Forelimb muscle (tissue), 1 donor: ENCODE data around the gene PYCARD. TPM values are rescaled to one million over a fixed set of nuclear protein-coding genes. Genes with fewer than 3 reads are reported as not detected.
"Not testable (repeated sequence)": the region's sequence is repeated elsewhere in the genome, so short reads cannot be mapped to it uniquely, and the experiment has no call there.

Source experiments
- DNase-seq: peaks from one replicate; pipeline ENCODE4 v3.0.0-alpha.2; 2013; ENCODE audit warnings: low read depth
- polyA plus RNA-seq: library from polyadenylated mRNA; unstranded; fragments of 120-200 nt; gene quantifications from one replicate; pipeline ENCODE4 v1.2.1, GENCODE V29; 2013; ENCODE audit not compliant: insufficient read length

PYCARD gene
- polyA plus RNA-seq, 1 donor, result 4.8 TPM

DNA sequence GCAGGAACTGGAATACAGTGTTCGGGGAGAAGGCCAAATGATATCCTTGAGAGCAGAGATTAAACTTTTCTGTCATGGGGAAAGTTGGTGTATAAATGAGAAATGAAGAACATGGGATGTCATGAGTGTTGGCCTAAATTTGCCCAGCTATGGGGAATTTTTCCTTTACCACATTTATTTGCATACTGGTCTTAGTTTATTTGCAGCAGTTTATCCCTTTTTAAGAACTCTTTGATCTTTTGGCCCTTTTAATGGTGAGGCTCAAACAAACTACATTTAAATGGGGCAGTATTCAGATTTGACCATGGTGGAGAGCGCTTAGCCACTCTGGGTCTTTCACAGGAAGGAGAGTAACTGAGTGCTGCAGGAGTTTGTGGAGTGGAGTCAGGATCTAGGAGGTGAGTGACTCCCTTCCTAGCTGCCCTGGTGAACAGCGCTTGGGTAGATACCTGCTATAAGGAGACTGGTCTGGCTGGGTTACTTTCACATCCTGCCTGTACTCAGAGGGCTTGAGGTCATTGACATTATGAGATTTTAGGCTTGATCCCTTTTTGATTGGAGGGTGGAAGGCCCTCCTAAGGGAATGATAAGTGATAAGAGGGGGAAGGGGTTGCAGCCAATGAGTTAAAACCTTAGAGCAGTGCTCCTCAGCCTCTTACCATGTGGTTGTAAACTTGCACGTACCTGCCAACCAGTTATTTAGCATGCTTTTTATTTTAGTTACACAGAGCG lies 10.7 kb downstream of the PYCARD start:
- no peak for DNase-seq

DNA sequence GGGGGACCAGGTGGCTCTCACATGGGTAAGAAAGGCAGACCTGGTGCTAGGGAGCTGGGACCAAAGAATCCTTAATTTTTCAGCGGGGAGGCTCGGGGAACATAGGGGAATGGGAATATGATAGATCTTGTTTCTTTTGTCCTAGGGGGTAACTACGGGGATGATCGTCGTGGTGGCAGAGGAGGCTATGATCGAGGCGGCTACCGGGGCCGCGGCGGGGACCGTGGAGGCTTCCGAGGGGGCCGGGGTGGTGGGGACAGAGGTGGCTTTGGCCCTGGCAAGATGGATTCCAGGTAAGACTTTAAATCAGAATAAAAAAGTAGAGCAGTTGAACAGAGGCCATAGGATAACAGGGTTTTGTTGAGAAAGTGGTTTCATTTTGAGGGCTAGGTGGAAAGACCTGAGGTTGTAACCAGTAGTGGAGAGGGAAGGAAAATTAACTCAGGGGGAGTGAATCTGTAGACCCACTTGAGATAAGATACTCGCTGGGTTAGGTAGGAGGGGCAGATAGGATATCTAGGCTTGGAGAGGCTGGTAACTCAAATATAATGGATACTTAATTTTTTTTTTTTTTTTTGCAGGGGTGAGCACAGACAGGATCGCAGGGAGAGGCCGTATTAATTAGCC lies 11.6 kb downstream of the PYCARD start:
- no peak for DNase-seq

DNA sequence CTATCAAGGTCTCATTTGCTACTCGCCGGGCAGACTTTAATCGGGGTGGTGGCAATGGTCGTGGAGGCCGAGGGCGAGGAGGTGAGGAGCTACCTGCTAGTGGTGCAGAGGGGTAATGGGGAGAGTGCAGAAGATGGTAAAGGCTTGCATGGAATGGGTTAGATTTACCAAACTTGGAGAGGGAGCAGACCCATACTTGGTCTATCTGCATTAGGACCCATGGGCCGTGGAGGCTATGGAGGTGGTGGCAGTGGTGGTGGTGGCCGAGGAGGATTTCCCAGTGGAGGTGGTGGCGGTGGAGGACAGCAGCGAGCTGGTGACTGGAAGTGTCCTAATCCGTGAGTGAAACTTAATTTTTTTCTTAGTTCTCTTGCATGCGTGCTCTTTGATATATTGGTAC lies 12.5 kb downstream of the PYCARD start:
- no peak for DNase-seq

DNA sequence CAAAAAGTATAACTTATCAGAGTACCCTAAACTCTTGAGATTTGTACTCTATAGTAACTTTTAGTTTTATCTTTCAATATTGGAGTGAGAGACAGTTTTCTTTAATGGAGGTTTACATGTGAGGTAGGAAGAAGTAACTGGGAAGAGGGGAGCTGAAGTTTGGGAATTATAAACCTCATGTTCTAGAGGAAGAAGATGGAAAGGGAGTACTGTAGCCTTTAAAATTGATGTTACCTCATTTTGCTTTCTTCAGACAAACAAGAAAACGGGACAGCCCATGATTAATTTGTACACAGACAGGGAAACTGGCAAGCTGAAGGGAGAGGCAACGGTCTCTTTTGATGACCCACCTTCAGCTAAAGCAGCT lies 13.2 kb downstream of the PYCARD start:
- no peak for DNase-seq

DNA sequence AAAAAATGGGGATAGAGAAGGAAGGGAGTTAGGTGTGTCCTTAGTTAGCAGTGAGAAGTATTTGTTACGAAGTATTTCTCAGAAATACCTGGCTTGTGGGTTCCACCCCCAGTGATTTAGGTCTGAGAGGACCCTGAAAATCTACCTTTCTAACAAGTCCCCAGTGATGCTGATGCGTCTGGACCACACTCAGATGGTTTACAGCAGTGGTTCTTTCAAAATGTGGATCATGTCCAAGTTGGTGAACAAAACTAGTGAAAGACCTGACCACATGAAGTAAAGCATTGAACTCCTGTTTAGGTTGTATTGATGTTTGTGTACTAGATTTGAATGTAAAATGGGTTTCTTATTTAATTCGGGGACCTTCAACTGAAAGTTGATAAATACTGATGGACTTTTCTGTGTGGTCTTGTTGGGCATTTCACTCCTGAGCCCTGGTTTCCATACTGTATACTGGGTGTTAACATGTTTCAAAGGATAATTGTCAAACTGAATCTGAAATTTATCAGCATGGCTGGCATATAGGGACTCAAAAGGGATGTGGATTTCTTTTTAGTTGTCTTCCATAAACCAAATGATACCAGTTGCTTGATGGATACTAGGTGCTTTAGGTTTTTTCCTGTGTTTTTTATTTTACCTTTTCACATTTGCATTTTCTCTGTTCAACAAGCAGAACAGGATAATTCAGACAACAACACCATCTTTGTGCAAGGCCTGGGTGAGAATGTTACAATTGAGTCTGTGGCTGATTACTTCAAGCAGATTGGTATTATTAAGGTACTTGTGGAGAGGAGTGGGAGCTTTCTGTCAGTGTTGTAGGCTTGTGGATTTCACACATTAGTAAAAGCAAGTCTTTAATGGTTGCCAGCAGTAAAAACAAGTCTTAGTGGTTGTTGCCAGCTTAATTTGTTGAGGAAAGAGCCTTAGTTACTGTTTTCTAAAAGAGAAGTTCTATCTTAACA lies 13.8 kb downstream of the PYCARD start:
- no peak for DNase-seq

DNA sequence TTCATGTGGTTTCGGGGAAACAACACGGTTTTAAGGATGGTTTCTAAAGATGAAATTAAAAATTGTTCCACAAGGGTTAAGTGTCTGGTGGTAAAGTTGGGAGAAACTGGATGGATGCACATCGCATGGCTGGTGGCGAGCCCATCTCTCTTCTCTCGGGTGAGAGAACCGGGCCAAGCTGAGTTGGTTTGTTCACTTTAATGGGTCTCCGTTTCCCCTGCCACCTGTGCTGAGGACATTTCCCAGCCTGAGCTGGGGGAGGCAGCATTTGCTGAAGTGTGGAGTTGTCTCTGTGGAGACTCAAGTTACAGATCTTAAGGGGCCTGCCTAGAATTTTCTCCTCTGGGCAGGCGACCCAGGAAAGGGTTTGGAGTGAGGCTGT lies 14.8 kb downstream of the PYCARD start:
- no peak for DNase-seq

DNA sequence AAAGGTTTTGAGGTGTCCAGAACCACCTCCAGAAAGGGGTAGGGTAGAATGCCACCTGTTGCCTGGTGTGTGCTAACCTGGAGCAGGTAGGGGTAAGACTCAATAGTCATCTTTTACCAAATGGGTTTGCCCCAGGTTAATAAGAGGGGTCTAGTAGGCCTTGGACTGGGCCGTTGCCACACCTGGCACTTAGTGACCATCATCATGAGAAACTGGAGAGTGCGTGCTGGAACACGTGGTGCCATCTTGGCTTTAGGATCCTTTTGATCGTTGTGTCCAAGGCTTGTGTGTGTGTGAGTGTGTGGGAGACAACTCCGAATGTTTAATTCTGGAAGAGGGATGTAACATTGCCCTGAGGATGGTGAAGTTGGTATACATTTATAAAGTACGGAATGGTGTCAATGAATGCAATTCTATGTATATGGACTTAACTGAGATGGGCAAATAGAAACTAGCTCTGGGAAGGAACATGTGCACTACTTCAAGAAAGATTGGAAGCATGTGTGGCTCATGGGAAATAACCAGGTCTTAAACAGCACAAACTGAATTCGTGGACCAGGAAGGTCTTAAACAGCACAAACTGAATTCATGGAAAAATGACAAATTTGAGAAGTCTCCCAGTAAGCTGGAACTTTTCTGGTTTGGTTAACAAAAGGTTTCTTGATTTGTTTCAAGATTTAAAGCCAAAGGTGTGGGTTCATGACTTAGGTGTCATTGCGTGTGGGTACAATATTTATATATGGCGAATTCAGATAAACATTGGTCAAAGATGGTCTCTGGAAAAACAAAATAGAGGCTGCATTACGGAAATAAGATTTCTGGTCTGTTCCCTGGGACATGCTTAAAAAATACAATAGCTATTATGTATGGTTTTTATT lies 15.4 kb downstream of the PYCARD start:
- no peak for DNase-seq

DNA sequence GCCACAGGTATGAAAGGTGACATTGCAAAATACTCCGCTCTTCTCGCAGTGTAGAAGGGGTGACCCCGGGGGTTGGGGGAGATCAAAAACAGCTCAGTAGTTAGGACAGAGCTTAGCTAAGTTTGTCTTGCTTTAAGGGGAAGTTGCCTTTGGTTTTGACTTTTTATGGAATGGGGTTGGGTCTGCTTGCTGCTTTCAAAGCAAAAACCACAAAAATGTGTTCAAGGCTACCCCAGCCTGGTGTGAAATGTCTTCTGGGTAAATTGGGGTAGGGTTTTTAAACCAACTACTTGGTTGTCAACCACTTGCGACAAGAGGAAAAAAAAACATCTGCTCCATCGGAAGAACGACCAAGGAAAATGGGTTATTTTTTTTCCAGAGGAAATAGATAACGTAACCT lies 16.4 kb downstream of the PYCARD start:
- no peak for DNase-seq

DNA sequence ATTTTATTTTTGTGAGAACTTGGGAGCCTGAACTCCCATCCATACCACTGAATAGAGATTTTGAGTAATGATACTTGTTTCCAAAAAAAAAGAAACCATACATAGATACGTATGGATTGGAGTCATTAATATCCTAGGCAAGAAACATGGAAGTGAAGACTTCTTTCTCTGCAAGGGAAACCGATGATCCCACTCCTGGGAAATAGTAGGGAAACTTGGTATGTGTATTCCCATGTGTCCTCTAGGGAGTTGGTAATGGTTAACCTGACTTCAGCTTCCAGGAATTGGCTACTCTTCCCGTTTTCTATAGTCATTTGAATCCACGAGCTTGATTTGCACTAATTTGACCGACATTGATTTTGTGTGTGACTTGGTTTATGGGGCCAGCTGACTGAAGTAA lies 17.2 kb downstream of the PYCARD start:
- no peak for DNase-seq

DNA sequence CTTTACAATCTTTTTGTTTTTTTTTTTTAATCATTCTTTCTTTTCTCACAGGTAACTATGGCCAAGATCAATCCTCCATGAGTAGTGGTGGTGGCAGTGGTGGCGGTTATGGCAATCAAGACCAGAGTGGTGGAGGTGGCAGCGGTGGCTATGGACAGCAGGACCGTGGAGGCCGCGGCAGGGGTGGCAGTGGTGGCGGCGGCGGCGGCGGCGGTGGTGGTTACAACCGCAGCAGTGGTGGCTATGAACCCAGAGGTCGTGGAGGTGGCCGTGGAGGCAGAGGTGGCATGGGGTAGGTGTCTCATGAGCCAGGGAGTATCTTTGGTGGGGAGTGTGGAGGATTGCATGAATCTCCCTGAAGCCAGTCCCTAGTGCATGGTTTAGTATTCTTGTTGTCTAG lies 17.7 kb downstream of the PYCARD start:
- no peak for DNase-seq

DNA sequence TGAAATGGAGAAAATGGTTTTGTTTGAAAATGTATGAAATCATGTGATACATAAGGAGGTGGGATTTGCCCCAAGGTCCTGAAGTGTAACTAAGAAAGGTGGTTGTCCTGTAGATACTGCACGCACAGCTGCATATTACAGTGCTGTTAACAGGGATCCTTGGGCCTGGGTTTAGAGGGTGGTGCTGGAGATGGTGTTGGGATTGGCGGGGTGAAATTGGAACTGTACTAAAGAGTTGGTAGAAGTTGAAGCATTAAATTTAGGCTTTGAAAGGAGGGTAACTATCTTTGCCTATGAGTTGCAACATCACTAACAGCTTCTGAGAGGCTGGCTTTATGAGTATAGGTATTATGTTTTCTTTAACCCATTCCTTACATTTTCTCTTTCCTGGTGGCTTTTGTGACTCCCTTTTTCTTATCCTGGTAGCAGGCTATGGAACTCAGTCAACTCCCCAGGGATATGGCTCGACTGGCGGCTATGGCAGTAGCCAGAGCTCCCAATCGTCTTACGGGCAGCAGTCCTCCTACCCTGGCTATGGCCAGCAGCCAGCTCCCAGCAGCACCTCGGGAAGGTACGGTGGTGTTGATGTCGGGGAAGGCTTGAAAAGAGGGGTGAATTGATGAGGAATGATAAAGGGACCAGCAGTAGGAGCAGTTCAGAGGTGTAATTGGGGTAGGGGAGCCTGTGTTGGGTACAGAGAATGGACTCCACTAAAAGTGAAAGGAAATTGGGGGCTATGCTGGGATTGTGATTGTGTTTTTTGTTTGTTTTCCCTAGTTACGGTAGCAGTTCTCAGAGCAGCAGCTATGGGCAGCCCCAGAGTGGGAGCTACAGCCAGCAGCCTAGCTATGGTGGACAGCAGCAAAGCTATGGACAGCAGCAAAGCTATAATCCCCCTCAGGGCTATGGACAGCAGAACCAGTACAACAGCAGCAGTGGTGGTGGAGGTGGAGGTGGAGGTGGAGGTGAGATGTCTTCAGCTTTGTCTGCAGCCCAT lies 18.8 kb downstream of the PYCARD start:
- DNase-seq, result no peak

DNA sequence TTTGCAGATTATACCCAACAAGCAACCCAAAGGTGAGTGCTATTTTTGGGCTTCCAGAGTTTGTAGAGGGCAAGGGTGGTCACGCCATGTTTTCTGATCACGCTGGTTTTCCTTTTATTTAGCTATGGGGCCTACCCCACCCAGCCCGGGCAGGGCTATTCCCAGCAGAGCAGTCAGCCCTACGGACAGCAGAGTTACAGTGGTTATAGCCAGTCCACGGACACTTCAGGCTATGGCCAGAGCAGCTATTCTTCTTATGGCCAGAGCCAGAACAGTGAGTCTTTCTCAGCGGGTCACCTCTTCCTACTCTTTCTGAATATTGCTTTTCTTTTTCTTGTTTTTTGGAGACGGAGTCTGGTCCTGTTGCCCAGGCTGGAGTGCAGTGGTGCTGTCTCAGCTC lies 20.2 kb downstream of the PYCARD start:
- DNase-seq, result no peak

DNA sequence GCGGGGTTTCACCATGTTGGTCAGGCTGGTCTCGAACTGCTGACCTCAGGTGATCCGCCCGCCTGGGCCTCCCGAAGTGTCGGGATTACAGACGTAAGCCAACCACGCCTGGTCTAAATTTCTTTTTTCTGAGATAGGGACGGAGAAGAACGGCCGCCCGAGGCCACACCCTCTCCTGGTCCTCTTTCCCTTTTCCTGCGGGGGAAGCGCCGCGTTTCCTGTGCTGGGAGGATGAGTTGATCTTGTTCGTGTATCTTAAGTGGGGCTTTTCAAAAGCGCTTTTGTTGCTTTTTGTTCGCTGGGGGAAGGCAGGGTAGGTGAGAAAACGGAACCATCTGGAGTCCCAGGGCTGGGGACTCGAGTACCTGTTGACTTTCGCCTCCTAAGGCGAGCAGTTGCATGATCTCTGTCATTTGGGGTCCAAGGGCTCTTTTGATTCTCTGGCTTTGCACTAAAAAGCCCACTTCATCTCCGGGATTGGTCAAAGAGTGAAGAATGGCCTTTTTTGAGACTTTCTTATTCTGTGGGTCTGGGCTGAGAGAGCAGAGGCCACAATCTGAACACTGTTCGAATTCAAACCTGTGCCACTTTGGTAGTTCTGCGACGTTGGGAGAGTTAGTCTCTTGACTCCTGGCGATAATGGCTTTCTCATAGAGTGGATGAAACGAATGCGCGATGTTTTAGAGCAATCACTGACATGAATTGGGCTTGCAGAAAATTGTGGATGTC lies 21.3 kb downstream of the PYCARD start:
- DNase-seq, result no peak

DNA sequence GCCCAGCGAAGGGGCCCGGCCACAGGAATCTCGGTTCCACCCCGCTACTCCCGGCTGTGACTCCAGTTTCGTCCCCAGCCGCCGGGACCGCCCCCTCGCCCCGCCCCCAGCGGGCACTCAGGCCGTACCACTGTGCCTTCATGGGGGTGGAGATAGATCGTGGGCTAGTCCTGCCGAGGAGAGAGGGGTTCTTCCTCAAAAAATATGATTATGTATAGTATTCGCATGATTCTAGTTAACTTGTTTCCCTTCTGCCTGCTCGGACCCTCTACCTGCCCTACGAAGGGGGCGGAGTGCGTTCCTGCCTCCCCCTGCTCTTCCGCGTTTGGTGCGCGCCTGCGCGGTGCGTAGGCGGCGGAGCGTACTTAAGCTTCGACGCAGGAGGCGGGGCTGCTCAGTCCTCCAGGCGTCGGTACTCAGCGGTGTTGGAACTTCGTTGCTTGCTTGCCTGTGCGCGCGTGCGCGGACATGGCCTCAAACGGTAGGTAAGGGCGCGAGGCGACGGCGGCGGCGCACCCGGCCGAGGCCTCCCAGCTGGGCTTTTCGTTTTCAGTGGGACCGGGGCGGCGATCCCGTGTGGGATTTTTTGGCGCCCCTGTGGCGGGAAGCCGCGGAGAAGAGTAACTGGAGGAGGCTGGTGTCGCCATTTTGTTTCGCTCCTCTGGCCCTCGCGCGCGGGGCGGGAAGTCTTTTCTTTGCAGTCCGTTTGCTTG lies 22.7 kb downstream of the PYCARD start, which contains the start of gene FUS:
TSS of gene FUS (plus strand) at position 393 of the 713 bp plus-strand sequence. CDS start at position 469, 76 bp downstream.
- DNase-seq, result peak; percentile 88

DNA sequence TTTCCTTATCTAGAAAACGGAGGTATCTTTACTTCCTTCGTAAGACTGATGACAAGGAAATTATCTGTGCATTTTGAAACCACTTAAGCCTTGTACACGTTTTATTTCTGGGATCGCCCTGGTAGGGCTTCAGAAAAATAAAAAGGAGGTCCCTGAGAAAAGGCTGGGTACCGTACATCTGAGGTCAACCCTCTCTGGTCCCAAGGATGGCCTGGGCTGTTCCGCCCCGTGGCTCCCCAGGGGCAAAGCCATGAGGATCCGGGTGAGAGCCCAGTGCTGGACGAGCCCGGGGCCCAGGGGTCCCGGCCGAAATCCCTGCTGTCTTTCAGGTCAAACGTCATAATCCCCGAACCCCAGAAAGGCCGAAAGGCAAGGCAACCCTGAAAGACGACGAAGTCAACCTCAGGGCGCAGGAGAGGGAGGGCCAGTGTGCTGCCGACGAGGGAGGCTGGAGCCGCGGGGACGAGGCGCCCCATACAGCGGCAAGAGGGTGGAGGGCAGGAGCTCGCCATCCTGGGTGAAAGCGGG lies 23.3 kb downstream of the PYCARD start:
- DNase-seq, result no peak

DNA sequence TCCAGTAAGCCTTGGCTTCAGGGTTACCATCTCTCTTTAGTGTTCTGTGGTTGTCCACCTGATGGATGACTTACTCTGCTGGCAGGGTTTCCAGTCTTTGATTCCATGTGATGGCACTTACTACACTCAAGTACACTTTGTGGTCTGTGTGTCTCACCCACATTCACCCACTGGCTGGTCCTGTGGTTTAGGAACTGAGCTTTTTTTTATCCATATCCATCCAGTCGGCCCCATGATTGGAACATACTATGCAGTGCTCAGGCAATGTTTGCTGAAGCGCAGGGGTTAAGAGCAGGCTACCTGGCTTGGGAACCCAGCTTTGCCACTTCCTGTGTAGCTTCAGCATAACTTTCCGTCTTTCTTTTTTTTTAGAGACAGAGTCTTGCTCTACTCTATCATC lies 25.4 kb downstream of the PYCARD start:
- DNase-seq, result no peak

DNA sequence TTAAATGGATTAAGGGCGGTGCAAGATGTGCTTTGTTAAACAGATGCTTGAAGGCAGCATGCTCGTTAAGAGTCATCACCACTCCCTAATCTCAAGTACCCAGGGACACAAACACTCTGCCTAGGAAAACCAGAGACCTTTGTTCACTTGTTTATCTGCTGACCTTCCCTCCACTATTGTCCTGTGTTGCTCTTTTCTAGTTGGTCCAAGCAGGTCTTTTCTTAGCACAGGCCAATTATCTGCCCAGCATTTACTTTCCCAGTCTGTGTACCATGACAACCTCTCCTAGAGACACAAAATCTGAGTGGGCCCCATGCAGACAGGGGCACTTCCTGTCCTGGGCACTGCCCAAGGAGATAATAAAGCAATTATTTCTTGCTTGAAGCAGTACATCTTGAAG lies 32.5 kb downstream of the PYCARD start:
- DNase-seq, result not testable (repeated sequence)

DNA sequence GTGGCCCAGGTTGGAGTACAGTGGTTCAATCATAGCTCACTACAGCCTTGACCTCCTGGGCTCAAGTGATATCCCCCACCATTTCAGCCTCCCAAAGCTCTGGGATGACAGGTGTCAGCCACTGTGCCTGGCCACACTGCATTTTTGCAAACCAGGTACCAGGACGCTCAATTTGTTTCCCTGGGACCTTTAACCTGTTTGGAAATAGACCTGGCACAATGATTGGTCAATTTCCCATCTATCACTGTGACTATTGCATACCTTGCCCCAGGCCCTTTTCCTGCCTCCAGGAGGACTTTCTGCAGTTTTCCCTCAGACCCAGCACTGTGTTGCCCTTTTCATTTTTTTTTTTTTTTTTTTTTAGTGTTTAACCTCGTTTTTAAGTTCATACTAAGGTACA lies 33.7 kb downstream of the PYCARD start:
- DNase-seq, result no peak

DNA sequence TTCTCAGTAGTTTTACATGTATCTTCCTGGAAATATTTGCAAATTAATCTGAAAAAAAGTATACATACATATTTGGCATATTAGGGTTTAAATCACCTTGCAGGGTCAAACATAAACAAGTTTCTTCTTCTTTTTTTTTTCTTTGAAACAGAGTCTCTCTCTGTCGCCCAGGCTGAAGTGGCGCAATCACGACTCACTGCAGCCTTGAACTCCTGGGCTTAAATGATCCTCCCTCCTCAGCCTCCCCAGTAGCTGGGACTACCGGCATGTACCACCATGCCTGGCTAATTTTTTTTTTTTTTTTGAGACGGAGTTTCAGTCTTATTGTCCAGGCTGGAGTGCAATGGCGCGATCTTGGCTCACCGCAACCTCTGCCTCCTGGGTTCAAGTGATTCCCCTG lies 35.2 kb downstream of the PYCARD start:
- no peak for DNase-seq
